Measurements from ENCODE around the gene NF1.

- TF ChIP-seq CTCF (IDR thresholded peaks at IDR 0.05) (no peak), POLR2A (IDR thresholded peaks at IDR 0.05) (no peak), POLR2AphosphoS5 (IDR thresholded peaks at IDR 0.05) (no peak)
Observed at GRCh38 chr17:31260151-31260550, 165.4 kb downstream of the NF1 start.

Measured in sigmoid colon (tissue), 4 donors.